ENCODE measurements around the gene TIMM44. TPM values are rescaled to one million over a fixed set of nuclear protein-coding genes. Genes with fewer than 3 reads are reported as not detected.

TIMM44 gene
- total and polyA plus RNA-seq, 2 of the 8 experiments (the other 6 are each of a cell fraction or from before 2014, with no cell fraction given): 131 to 150 TPM

DNA sequence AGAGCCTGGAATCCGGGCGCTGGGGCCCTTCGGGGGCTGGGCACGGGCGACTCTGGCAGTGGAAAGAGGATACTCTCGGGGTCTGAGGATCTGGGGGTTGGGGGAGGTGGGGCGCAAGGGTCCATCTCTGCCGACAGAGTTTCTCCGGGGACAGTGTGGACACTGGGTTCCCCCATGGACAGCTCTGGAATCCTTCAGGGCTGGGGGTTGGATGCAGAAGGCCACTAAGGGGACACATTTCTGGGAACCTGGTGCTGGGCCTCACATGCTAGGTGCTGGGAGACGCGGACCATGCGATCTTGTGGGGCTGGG is 26.6 kb downstream of the TIMM44 start:
- H3K23me2 ChIP-seq (ENCODE audit: low read depth, low read length): peaks cover 21% of the 10 kb centered on the region
- no peak overlapping the region for H2BK5ac ChIP-seq (ENCODE audit: low read depth, low read length)
- no peak overlapping the region for H2BK120ac ChIP-seq (replicated peaks; ENCODE audit: low read depth, low read length)
- no peak overlapping the region for H2AFZ ChIP-seq (ENCODE audit: low read length)
- H3K4me3 ChIP-seq (ENCODE audit: extremely low read depth in 1 of 4, insufficient read depth in 2 of 4, low read depth in 3 of 4, low read length in 4 of 4): peak overlapping the region; percentile 30 to 64 (median 48)
- H3K36me3 ChIP-seq (ENCODE audit: control insufficient read depth in 2 of 4, insufficient read depth in 4 of 4, low read length in 3 of 4): peaks cover 0 to 9% (median 2%) of the 10 kb centered on the region in 4 experiments; a peak in 2 of 8 replicates
- whole genome bisulfite sequencing, 2 experiments (ENCODE audit: extremely low coverage in 1 of 2, insufficient coverage in 1 of 2, insufficient read length in 1 of 2, insufficient replicate concordance in 2 of 2, low coverage in 1 of 2, low lambda C conversion rate in 2 of 2, missing lambda C conversion rate in 1 of 2): 6% methylated on average over 7 of the region's 12 CpGs; no CpG with 5 or more reads in 1 of the 2 experiments
- H3K18ac ChIP-seq (ENCODE audit: extremely low read depth, low read length): no peak overlapping the region; the same call in 1 of the 2 replicates
- H3K14ac ChIP-seq (ENCODE audit: insufficient read length): no peak overlapping the region
- no peaks in the 10 kb centered on the region for H3K79me1 ChIP-seq (ENCODE audit: low read depth, low read length)
- FAIRE-seq (no peak), DNase-seq (ENCODE audit: low read depth in 1 of 2, low spot score in 2 of 2) (no peak)
- H3K23ac ChIP-seq (ENCODE audit: insufficient read length): no peak overlapping the region
- H4K20me1 ChIP-seq (replicated peaks in 1 of 2; ENCODE audit: control insufficient read depth in 1 of 2, insufficient read depth in 2 of 2, low read length in 2 of 2): peaks cover 8 to 10% of the 10 kb centered on the region in 2 experiments
- H4K91ac ChIP-seq (replicated peaks; ENCODE audit: insufficient read length, low read length): no peak overlapping the region
- H3K4me1 ChIP-seq (replicated peaks in 1 of 4; ENCODE audit: control insufficient read depth in 3 of 4, insufficient read depth in 4 of 4, low read length in 3 of 4): peaks cover 0 to 20% (median 12%) of the 10 kb centered on the region in 4 experiments; a peak in 5 of 7 replicates
- POLR2A ChIA-PET (ENCODE audit: partially characterized antibody): interaction anchor here (1.3 to 10.6 kb wide), 10 partner anchors 9 to 60 kb away, joined by 3 to 106 read pairs (median 8); partner anchors contain the start of genes CTXN1, LRRC8E and MAP2K7
- no peaks in the 10 kb centered on the region for H3K9me3 ChIP-seq (ENCODE audit: insufficient read depth in 2 of 2, low read depth in 1 of 2, low read length in 1 of 2)
- no peak overlapping the region for H4K5ac ChIP-seq (ENCODE audit: insufficient read length, low read depth, low read length)
- no peak overlapping the region for H3K27ac ChIP-seq (ENCODE audit: low read depth, low read length)
- H4K8ac ChIP-seq (ENCODE audit: extremely low read depth, insufficient read depth, low read length): no peak overlapping the region
- H3K4ac ChIP-seq (replicated peaks; ENCODE audit: insufficient read length, low read depth, low read length): no peak overlapping the region
- no peaks in the 10 kb centered on the region for H3K79me2 ChIP-seq (ENCODE audit: control insufficient read depth in 1 of 2, insufficient read depth in 2 of 2, low read length in 2 of 2)
- no peak overlapping the region for H2AK5ac ChIP-seq (ENCODE audit: low read depth, low read length)
- H3K27me3 ChIP-seq (replicated peaks in 1 of 4; ENCODE audit: control insufficient read depth in 3 of 4, extremely low read depth in 1 of 4, insufficient read depth in 3 of 4, low read length in 3 of 4): peaks cover 17 to 45% (median 39%) of the 10 kb centered on the region in 4 experiments; a peak in 6 of 7 replicates
- H3K56ac ChIP-seq (replicated peaks; ENCODE audit: insufficient read length, low read depth, low read length): no peak overlapping the region
- CTCF ChIA-PET (ENCODE audit: partially characterized antibody): interaction anchor here (0.6 to 9.0 kb wide), 13 partner anchors 9 to 238 kb away, joined by 3 to 112 read pairs (median 5); partner anchors contain the start of genes MAP2K7, PRR36 and TIMM44
- no peak overlapping the region for H2BK12ac ChIP-seq (ENCODE audit: low read depth, low read length)
- peak overlapping the region; percentile 31; the same call in 1 of the 2 replicates for H2BK15ac ChIP-seq (ENCODE audit: low read length)
- no peak overlapping the region; a peak in 1 of 7 replicates for H3K9ac ChIP-seq (replicated peaks in 1 of 4; ENCODE audit: extremely low read depth in 1 of 4, low read depth in 3 of 4, low read length in 3 of 4)
- no peak overlapping the region for H2BK20ac ChIP-seq (ENCODE audit: low read length)
- H3K4me2 ChIP-seq (ENCODE audit: insufficient read depth in 1 of 2, low read depth in 2 of 2, low read length in 2 of 2): peak overlapping the region; percentile 86 to 94
- TF ChIP-seq HDAC2 (IDR thresholded peaks at IDR 0.05; ENCODE audit: borderline replicate concordance in 1 of 2, low read depth in 2 of 2, low read length in 2 of 2) (no peak), POLR2A (IDR thresholded peaks at IDR 0.05; ENCODE audit: control extremely low read depth in 1 of 2, low read depth in 2 of 2, low read length in 2 of 2) (no peak), YY1 (IDR thresholded peaks at IDR 0.05; ENCODE audit: low read depth, low read length) (no peak), SIX5 (IDR thresholded peaks at IDR 0.05; ENCODE audit: low read depth, low read length) (no peak)
- TF ChIP-seq, protein P1, sequence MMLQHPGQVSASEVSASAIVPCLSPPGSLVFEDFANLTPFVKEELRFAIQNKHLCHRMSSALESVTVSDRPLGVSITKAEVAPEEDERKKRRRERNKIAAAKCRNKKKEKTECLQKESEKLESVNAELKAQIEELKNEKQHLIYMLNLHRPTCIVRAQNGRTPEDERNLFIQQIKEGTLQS (IDR thresholded peaks at IDR 0.05; ENCODE audit: insufficient read depth, low read depth, low read length): no peak
